HL-60 (cell line): Measurements from ENCODE around the gene NHLRC2.

Source experiments
- CTCF ChIP-seq: IDR thresholded peaks from one replicate; pipeline ENCODE4 v1.5.1; 2011; ENCODE audit warnings: low read length, control low read depth, inconsistent platforms; ENCODE audit not compliant: insufficient read depth
- GABPA ChIP-seq: IDR thresholded peaks from 2 replicates; pipeline ENCODE4 v1.6.1; 2012; ENCODE audit warnings: low read depth
- POLR2AphosphoS5 ChIP-seq: IDR thresholded peaks from 2 replicates; pipeline ENCODE4 v1.6.1; 2012; ENCODE audit warnings: low read depth
- TF ChIP-seq, protein P1 (sequence below): IDR thresholded peaks from 2 replicates; pipeline ENCODE4 v1.6.1; 2012; ENCODE audit warnings: low read depth; ENCODE audit not compliant: insufficient replicate concordance

DNA sequence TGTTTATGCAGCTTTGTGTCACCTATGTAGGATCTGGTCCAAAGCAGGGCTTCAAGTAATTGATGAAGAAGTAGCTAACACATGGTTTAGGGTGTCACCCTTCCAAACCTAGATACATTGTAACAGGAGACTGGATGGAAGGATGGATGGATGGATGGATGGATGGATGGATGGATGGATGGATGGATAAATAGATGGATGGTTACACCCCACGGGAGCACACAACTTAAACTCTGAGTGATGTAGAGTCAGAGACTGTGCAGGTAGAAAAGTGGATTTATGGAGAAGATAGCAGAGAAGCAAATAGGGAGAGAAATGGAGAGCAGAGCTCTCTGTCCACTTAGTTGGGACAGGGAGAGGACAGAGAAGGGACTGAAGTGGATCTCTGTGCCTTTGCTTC lies 78.4 kb downstream of the NHLRC2 start:
- TF ChIP-seq POLR2AphosphoS5, result no peak
- no peak for TF ChIP-seq CTCF
- TF ChIP-seq, protein P1, sequence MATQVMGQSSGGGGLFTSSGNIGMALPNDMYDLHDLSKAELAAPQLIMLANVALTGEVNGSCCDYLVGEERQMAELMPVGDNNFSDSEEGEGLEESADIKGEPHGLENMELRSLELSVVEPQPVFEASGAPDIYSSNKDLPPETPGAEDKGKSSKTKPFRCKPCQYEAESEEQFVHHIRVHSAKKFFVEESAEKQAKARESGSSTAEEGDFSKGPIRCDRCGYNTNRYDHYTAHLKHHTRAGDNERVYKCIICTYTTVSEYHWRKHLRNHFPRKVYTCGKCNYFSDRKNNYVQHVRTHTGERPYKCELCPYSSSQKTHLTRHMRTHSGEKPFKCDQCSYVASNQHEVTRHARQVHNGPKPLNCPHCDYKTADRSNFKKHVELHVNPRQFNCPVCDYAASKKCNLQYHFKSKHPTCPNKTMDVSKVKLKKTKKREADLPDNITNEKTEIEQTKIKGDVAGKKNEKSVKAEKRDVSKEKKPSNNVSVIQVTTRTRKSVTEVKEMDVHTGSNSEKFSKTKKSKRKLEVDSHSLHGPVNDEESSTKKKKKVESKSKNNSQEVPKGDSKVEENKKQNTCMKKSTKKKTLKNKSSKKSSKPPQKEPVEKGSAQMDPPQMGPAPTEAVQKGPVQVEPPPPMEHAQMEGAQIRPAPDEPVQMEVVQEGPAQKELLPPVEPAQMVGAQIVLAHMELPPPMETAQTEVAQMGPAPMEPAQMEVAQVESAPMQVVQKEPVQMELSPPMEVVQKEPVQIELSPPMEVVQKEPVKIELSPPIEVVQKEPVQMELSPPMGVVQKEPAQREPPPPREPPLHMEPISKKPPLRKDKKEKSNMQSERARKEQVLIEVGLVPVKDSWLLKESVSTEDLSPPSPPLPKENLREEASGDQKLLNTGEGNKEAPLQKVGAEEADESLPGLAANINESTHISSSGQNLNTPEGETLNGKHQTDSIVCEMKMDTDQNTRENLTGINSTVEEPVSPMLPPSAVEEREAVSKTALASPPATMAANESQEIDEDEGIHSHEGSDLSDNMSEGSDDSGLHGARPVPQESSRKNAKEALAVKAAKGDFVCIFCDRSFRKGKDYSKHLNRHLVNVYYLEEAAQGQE, result no peak
- TF ChIP-seq GABPA, result no peak
